GM18499 (cell line): ENCODE measurements around the gene NUBPL.

Experiments
- ATAC-seq: cut with Tn5 transposase; IDR thresholded peaks from one replicate; pipeline ENCODE4 v1.9.1; 2021; ENCODE audit warnings: moderate number of reproducible peaks; ENCODE audit not compliant: insufficient read depth, unreplicated experiment

Gene NUBPL

DNA sequence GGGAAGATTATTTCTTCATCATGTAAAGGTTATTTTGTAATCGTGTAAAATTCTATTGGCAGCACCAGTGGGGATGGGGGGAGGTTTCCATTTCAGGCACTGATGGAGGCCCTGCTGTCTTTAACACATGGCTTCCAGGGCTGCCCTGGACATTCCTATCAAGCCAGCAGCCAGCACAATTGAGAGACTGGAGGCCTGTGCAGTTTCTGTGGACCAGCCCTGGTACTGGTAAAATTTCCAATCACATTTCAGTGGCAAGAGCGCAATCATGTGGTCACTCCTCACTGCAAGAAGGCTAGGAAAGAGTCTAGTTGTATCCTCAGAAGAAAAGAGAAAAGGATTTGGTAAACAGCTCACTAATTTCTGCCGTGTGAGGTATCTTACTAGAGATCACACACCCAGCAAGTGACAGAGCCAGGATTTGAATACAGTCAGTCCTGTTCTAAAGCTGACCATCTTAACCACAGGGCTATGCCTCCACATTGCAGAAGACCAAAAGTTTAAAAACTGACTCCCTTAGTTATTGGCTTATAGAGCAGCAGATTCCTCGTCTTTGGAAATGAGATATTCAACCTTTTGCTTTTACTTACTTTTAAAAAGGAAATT is 336.5 kb downstream of the NUBPL start:
- no peak for ATAC-seq

DNA sequence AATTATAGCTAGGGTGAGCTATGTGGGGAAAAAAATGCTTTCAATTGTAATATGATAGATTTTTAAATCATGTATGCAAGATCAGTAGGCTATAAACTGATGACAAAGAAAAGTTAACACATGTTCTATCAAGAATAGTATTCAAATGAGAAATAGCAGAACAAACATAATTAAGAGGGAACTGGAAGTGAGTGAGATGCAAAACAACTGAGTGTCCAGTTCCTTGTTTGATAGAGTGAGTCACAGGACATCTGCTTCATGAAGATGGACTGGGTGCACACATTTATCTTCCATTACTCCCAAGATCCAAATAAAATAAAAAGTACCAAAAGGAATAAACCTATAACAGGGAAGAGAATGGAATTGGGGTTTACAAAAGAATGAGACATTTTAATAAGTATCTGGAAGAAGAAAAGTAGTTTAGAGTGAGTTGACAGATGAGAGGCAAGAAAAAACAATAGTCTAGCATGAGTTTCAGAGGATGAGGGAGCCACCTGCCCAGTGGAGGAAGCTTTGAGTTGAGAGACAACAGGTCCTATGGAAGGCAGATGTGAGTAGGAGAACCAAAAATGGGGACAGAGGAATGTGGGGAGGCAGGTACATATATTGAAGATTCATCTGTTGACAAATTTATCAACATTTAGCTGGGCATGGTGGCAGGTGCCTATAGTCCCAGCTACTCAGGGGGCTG is 337.8 kb downstream of the NUBPL start:
- no peak for ATAC-seq

- no peak for ATAC-seq
Observed at GRCh38 chr14:31902002-31902401, 340.8 kb downstream of the NUBPL start.

GRCh38 chr14:31902945-31903646 is 341.9 kb downstream of the NUBPL start:
- ATAC-seq: no peak

DNA sequence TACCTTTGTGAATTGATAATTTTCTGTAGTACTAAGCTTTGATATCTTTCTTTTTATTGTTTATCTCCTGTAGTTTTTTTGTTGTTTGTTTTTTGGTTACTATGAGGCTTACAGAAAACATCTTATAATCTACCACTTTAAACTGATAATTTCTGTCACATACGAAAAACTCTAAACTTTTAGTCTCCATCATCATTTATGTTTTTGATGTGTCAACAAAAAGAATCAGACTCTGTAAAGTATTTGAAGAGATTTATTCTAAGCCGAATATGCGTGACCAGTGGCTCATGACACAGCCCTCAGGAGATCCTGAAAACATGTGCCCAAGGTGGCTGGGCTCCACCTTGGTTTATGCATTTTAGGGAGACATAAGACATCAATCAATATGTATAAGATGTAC is 348.8 kb downstream of the NUBPL start:
- no peak for ATAC-seq
